Effector memory CD8-positive, alpha-beta T cell (primary cell): Measurements from ENCODE around the gene NANP.
"Not testable (repeated sequence)": the region's sequence is repeated elsewhere in the genome, so short reads cannot be mapped to it uniquely, and the experiment has no call there.

Experiments used
- ATAC-seq: fragments of 150-1000 bp; cut with Tn5 transposase; replicated peaks from 2 replicates; pipeline ENCODE4 v1.10.0; 2021; ENCODE audit warnings: mild to moderate bottlenecking, moderate library complexity
- DNase-seq, 3 experiments: peaks; one replicate each; pipeline ENCODE4 v3.0.0; 2021
- H3K27ac Mint-ChIP-seq, 2 donors: one replicate each; pipeline ENCODE4 v1.8.0; 2022; ENCODE audit warnings: mild to moderate bottlenecking in 2 of 2, mixed read lengths in 2 of 2, moderate library complexity in 2 of 2
- H3K27me3 Mint-ChIP-seq, 2 donors: one replicate each; pipeline ENCODE4 v1.8.0; 2022; ENCODE audit warnings: mixed read lengths in 2 of 2
- H3K36me3 Mint-ChIP-seq: one replicate; pipeline ENCODE4 v1.8.0; 2022; ENCODE audit warnings: mild to moderate bottlenecking, moderate library complexity, mixed read lengths; ENCODE audit not compliant: insufficient read depth
- H3K4me1 Mint-ChIP-seq, 2 donors: one replicate each; pipeline ENCODE4 v1.8.0; 2022; ENCODE audit warnings: low read depth in 2 of 2, mixed read lengths in 2 of 2
- H3K4me3 Mint-ChIP-seq, 2 donors: one replicate each; pipeline ENCODE4 v1.8.0; 2022; ENCODE audit warnings: mild to moderate bottlenecking in 2 of 2, mixed read lengths in 2 of 2, moderate library complexity in 2 of 2
- H3K9me3 Mint-ChIP-seq, 2 donors: one replicate each; pipeline ENCODE4 v1.8.0; 2022; ENCODE audit warnings: mixed read lengths in 2 of 2

NANP gene

GRCh38 chr20:25600632-25601031 lies 23.2 kb downstream of the NANP start:
- DNase-seq (no peak), ATAC-seq (no peak)
- Mint-ChIP-seq H3K27ac (no peak overlapping the region), H3K4me1 (no peaks in the 10 kb centered on the region), H3K27me3 (no peaks in the 10 kb centered on the region), H3K4me3 (no peak overlapping the region), H3K36me3 (no peaks in the 10 kb centered on the region), H3K9me3 (no peaks in the 10 kb centered on the region)

GRCh38 chr20:25592135-25592852 lies 31.5 kb downstream of the NANP start:
- DNase-seq (no peak), ATAC-seq (no peak)
- H3K27me3 Mint-ChIP-seq, result peaks cover 0 to 16% of the 10 kb centered on the region in 2 donors
- H3K4me1 Mint-ChIP-seq, result no peaks in the 10 kb centered on the region
- H3K9me3 Mint-ChIP-seq, result no peaks in the 10 kb centered on the region
- no peak overlapping the region for H3K27ac Mint-ChIP-seq
- no peaks in the 10 kb centered on the region for H3K36me3 Mint-ChIP-seq
- no peak overlapping the region for H3K4me3 Mint-ChIP-seq

GRCh38 chr20:25590778-25591177 lies 33.0 kb downstream of the NANP start:
- H3K9me3 Mint-ChIP-seq, H3K36me3 Mint-ChIP-seq, H3K27ac Mint-ChIP-seq, H3K4me3 Mint-ChIP-seq, H3K4me1 Mint-ChIP-seq, DNase-seq, ATAC-seq: not testable (repeated sequence)
- peaks cover 0 to 16% of the 10 kb centered on the region in 2 donors for H3K27me3 Mint-ChIP-seq

GRCh38 chr20:25588491-25588890 lies 35.3 kb downstream of the NANP start:
- ATAC-seq (no peak), DNase-seq (no peak)
- Mint-ChIP-seq H3K4me3 (no peak overlapping the region), H3K27me3 (peaks cover 11 to 23% of the 10 kb centered on the region in 2 donors), H3K36me3 (no peaks in the 10 kb centered on the region), H3K27ac (no peak overlapping the region), H3K4me1 (peaks cover 4 to 6% of the 10 kb centered on the region in 2 donors), H3K9me3 (no peaks in the 10 kb centered on the region)

GRCh38 chr20:25587536-25587935 lies 36.3 kb downstream of the NANP start:
- ATAC-seq, result no peak
- Mint-ChIP-seq H3K9me3 (no peaks in the 10 kb centered on the region), H3K4me1 (peaks cover 4 to 6% of the 10 kb centered on the region in 2 donors), H3K27me3 (peaks cover 20 to 25% of the 10 kb centered on the region in 2 donors), H3K27ac (no peak overlapping the region), H3K4me3 (no peak overlapping the region), H3K36me3 (no peaks in the 10 kb centered on the region)
- DNase-seq, result no peak

- Mint-ChIP-seq H3K27me3 (peaks cover 24 to 27% of the 10 kb centered on the region in 2 donors), H3K27ac (no peak overlapping the region), H3K4me3 (no peak overlapping the region), H3K36me3 (no peaks in the 10 kb centered on the region), H3K9me3 (no peaks in the 10 kb centered on the region), H3K4me1 (peaks cover 4 to 6% of the 10 kb centered on the region in 2 donors)
- DNase-seq, result no peak
- no peak for ATAC-seq
Measured at GRCh38 chr20:25586877-25587276, 36.9 kb downstream of the NANP start.

- Mint-ChIP-seq H3K27ac (no peak within 1 kb of the TSS), H3K9me3 (no peaks in the 10 kb centered on the region), H3K4me1 (peaks cover 4 to 6% of the 10 kb centered on the region in 2 donors), H3K36me3 (no peaks in the 10 kb centered on the region), H3K27me3 (peaks cover 24 to 33% of the 10 kb centered on the region in 2 donors), H3K4me3 (peak within 1 kb of the TSS; percentile 68 to 73)
- peak; percentile 5 to 9 (median 9) for DNase-seq
- ATAC-seq, result peak; percentile 85
Measured at GRCh38 chr20:25584905-25585704, 38.7 kb downstream of the NANP start, which contains the start of gene NINL. Gene NINL (minus strand): TSS chr20:25585531. CDS start chr20:25526587, 58,944 bp downstream.

GRCh38 chr20:25583607-25584006 lies 40.2 kb downstream of the NANP start:
- H3K27me3 Mint-ChIP-seq, result peaks cover 24 to 33% of the 10 kb centered on the region in 2 donors
- H3K27ac Mint-ChIP-seq, H3K36me3 Mint-ChIP-seq, ATAC-seq, H3K9me3 Mint-ChIP-seq, DNase-seq, H3K4me1 Mint-ChIP-seq: not testable (repeated sequence)
- peak overlapping the region; percentile 49 to 68 for H3K4me3 Mint-ChIP-seq

- DNase-seq, result no peak
- no peak overlapping the region for H3K27ac Mint-ChIP-seq
- H3K4me1 Mint-ChIP-seq, result peaks cover 4 to 6% of the 10 kb centered on the region in 2 donors
- ATAC-seq, result no peak
- no peaks in the 10 kb centered on the region for H3K36me3 Mint-ChIP-seq
- no peaks in the 10 kb centered on the region for H3K9me3 Mint-ChIP-seq
- no peak overlapping the region for H3K4me3 Mint-ChIP-seq
- H3K27me3 Mint-ChIP-seq, result peaks cover 28 to 46% of the 10 kb centered on the region in 2 donors
Measured at GRCh38 chr20:25580711-25581110, 43.1 kb downstream of the NANP start.

- peaks cover 30 to 49% of the 10 kb centered on the region in 2 donors for H3K27me3 Mint-ChIP-seq
- no peaks in the 10 kb centered on the region for H3K36me3 Mint-ChIP-seq
- H3K4me1 Mint-ChIP-seq, result peaks cover 0 to 2% of the 10 kb centered on the region in 2 donors
- ATAC-seq (no peak), DNase-seq (no peak)
- H3K4me3 Mint-ChIP-seq, result no peak overlapping the region
- H3K9me3 Mint-ChIP-seq, result no peaks in the 10 kb centered on the region
- peak overlapping the region in 1 of 2 donors; percentile 65 for H3K27ac Mint-ChIP-seq
Measured at GRCh38 chr20:25579081-25579770, 44.6 kb downstream of the NANP start.

GRCh38 chr20:25576783-25577530 lies 46.9 kb downstream of the NANP start:
- Mint-ChIP-seq H3K27ac (no peak overlapping the region), H3K4me3 (no peak overlapping the region), H3K36me3 (no peaks in the 10 kb centered on the region), H3K9me3 (no peaks in the 10 kb centered on the region), H3K27me3 (peaks cover 13 to 37% of the 10 kb centered on the region in 2 donors), H3K4me1 (no peaks in the 10 kb centered on the region)
- DNase-seq (no peak), ATAC-seq (no peak)

GRCh38 chr20:25574411-25574810 lies 49.4 kb downstream of the NANP start:
- H3K36me3 Mint-ChIP-seq, result no peaks in the 10 kb centered on the region
- no peak overlapping the region for H3K4me3 Mint-ChIP-seq
- ATAC-seq (no peak), DNase-seq (no peak)
- H3K9me3 Mint-ChIP-seq, result no peaks in the 10 kb centered on the region
- peaks cover 13 to 31% of the 10 kb centered on the region in 2 donors for H3K27me3 Mint-ChIP-seq
- no peaks in the 10 kb centered on the region for H3K4me1 Mint-ChIP-seq
- no peak overlapping the region for H3K27ac Mint-ChIP-seq
